Astrocyte of the spinal cord (primary cell): ENCODE results near the gene VWF.

Source experiments
- DNase-seq: peaks from one replicate; pipeline ENCODE4 v3.0.0; 2011; ENCODE audit warnings: low read depth, low spot score
- H3K4me3 ChIP-seq: 2 replicates; pipeline ENCODE4 v1.5.1; 2011; ENCODE audit warnings: low read depth, mild to moderate bottlenecking, low read length, moderate library complexity
- CTCF ChIP-seq: IDR thresholded peaks from 2 replicates; pipeline ENCODE4 v1.5.1; 2012; ENCODE audit warnings: low read depth, mild to moderate bottlenecking, low read length, inconsistent platforms
- in situ Hi-C: cut with HindIII; loops from 2 replicates; pipeline ENCODE4 v1.10.0; 2017; ENCODE audit warnings: low sequenced_read_pairs

VWF gene

GRCh38 chr12:5923043-5923605 lies 201.3 kb downstream of the VWF start:
- no peak for TF ChIP-seq CTCF

GRCh38 chr12:5921966-5922899 lies 202.2 kb downstream of the VWF start:
- no peak overlapping the region for H3K4me3 ChIP-seq
- in situ Hi-C loops = no loop called here
- no peak for DNase-seq
- TF ChIP-seq CTCF = no peak

More at GRCh38 chr12:5923043-5923605, 201.3 kb downstream of the VWF start:
- no peak overlapping the region for H3K4me3 ChIP-seq
- in situ Hi-C loops = no loop called here
- no peak for DNase-seq

- in situ Hi-C loops = no loop called here
- no peak for DNase-seq
- no peak for TF ChIP-seq CTCF
- H3K4me3 ChIP-seq = no peak overlapping the region
These were observed 203.2 kb downstream of the VWF start for GRCh38 chr12:5921027-5921909.

GRCh38 chr12:5916785-5917290 lies 207.6 kb downstream of the VWF start:
- TF ChIP-seq CTCF = no peak
- H3K4me3 ChIP-seq = no peak overlapping the region
- in situ Hi-C loops = no loop called here
- no peak for DNase-seq

- no peak for DNase-seq
- in situ Hi-C loops = no loop called here
- TF ChIP-seq CTCF = no peak
- H3K4me3 ChIP-seq = no peak overlapping the region
These were observed 209.0 kb downstream of the VWF start for GRCh38 chr12:5915511-5915910.
